ENCODE data around the gene FBXL14.

DNA sequence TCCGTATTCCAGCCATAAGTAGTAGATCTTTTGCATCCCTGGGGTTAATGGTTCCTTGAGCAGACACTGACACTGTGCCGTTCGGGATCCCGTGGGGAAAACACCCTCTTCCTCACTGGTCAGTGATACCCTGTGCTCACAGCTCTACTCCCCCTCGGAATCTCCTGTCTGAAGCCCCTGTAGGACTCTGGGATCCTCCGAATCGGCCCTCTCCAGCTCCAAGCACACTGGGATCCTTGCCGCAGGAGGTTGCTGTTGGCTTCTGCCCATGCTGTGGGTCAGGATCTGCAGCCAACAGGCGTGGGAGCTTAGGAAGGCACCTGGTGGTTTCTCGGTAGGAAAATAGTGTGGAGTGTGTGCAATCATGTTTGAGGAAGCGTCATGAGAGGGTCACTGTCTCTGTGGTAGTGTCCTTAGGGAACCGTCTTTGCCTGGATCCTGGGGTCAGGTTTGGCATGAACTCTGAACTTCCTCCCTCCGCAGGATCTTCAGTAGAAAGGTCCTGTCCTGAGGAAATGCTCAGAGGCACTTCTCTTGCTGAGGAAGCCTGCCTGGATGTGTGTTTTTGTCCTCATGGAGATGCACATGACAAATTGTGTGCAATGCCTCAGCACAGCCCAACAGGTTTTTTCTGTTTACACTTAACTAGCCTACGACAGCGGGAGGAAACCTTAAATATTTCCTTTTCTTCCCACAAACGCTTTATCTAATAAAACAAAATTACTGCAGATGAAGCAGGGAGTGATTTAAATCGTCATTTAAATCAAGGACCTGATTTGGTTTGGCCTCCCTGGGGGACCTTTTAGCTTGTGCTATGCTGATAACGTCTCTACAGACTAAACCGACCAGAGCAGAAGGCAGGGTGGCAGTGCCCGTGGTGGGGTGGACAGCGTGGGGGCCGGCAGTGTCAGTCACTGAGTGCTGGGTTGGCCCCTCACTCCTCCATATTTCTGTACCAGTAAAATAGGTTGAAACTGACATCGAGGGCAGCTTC lies 18.7 kb downstream of the FBXL14 start:
- TF ChIP-seq BHLHE40 (IDR thresholded peaks at IDR 0.05; ENCODE audit: borderline replicate concordance) (no peak), FOXM1 (IDR thresholded peaks at IDR 0.05; ENCODE audit: borderline replicate concordance) (no peak), CTBP1 (IDR thresholded peaks at IDR 0.05; ENCODE audit: borderline replicate concordance) (no peak), ELF4 (IDR thresholded peaks at IDR 0.05) (no peak), FOXK2 (IDR thresholded peaks at IDR 0.05) (no peak), ARNT (IDR thresholded peaks at IDR 0.05) (no peak), SP1 (IDR thresholded peaks at IDR 0.05) (no peak), LEF1 (IDR thresholded peaks at IDR 0.05; ENCODE audit: borderline replicate concordance) (no peak), FOXA1 (IDR thresholded peaks at IDR 0.05) (no peak), SUZ12 (IDR thresholded peaks at IDR 0.05) (no peak), HDGF (IDR thresholded peaks at IDR 0.05; ENCODE audit: borderline replicate concordance) (no peak), TARDBP (IDR thresholded peaks at IDR 0.05) (no peak)
- TF ChIP-seq, protein P1, sequence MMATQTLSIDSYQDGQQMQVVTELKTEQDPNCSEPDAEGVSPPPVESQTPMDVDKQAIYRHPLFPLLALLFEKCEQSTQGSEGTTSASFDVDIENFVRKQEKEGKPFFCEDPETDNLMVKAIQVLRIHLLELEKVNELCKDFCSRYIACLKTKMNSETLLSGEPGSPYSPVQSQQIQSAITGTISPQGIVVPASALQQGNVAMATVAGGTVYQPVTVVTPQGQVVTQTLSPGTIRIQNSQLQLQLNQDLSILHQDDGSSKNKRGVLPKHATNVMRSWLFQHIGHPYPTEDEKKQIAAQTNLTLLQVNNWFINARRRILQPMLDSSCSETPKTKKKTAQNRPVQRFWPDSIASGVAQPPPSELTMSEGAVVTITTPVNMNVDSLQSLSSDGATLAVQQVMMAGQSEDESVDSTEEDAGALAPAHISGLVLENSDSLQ (IDR thresholded peaks at IDR 0.05): no peak

Measured in HEK293T (cell line).